GM12878 (cell line): ENCODE results near the gene EPHA8. TPM values are rescaled to one million over a fixed set of nuclear protein-coding genes. Genes with fewer than 3 reads are reported as not detected.

ENCODE experiments used
- ATAC-seq: fragments of 200-7000 bp; cut with Tn5 transposase; 3 replicates; pipeline ENCODE4 v1.9.1; 2020; ENCODE audit warnings: mild to moderate bottlenecking, moderate library complexity
- BruUV-seq: library from RNA; stranded (reverse); fragments of 400-500 nt; replicated peaks from 2 replicates; lab custom pipeline; 2021; lab: Mats Ljungman, UMichigan
- CTCF ChIA-PET: fragments of 300-600 bp; sonication (Branson Sonifier 250); formaldehyde crosslinking; extraction: SDS; loops from one replicate; lab custom pipeline; 2021; ENCODE audit warnings: inconsistent platforms; lab: Yijun Ruan, JAX
- POLR2A ChIA-PET: fragments of 350-600 bp; formaldehyde crosslinking; extraction: SDS; loops from one replicate; lab custom pipeline; 2021; ENCODE audit warnings: inconsistent platforms; lab: Charles Lee
- RAD21 ChIA-PET: fragments of 300-600 bp; sonication (Branson Sonifier 250); formaldehyde crosslinking; loops from one replicate; lab custom pipeline; 2023; ENCODE audit warnings: antibody characterized with exemption; ENCODE audit not compliant: unreplicated experiment; lab: Charles Lee
- SMC1A ChIA-PET: fragments of 300-600 bp; sonication (Branson Sonifier 250); formaldehyde crosslinking; loops from one replicate; lab custom pipeline; 2023; ENCODE audit not compliant: unreplicated experiment, uncharacterized antibody; lab: Charles Lee
- DNase-seq: peaks from one replicate; pipeline ENCODE4 v3.0.0-alpha.2; 2011; ENCODE audit warnings: low read depth, low spot score
- FAIRE-seq: peaks from 3 replicates; lab custom pipeline; 2011; peaks lifted over from hg19 to GRCh38; lab: Jason Lieb, UNC
- H2AFZ ChIP-seq: 2 replicates; pipeline ENCODE4 v1.6.0; 2011; ENCODE audit warnings: low read depth, low read length, control low read depth; ENCODE audit not compliant: control insufficient read depth
- H3K27ac ChIP-seq: 2 replicates; pipeline ENCODE4 v1.5.1; 2011; ENCODE audit warnings: control low read depth; ENCODE audit not compliant: control insufficient read depth, insufficient read depth
- H3K27me3 ChIP-seq, 2 experiments: replicated peaks in 1 of 2; 2 replicates each; pipeline versions ENCODE4 v1.6.0 to v1.6.1; 2011; ENCODE audit warnings: low read length in 1 of 2; ENCODE audit not compliant: control insufficient read depth in 2 of 2, insufficient read depth in 2 of 2
- H3K36me3 ChIP-seq, 2 experiments: 2 replicates each; pipeline ENCODE4 v1.5.1; 2011; ENCODE audit warnings: low read length in 1 of 2; ENCODE audit not compliant: control insufficient read depth in 2 of 2, insufficient read depth in 2 of 2
- H3K4me1 ChIP-seq: 2 replicates; pipeline ENCODE4 v1.6.1; 2011; ENCODE audit warnings: mild to moderate bottlenecking, low read length, moderate library complexity, mixed read lengths; ENCODE audit not compliant: control insufficient read depth, insufficient read depth
- H3K4me2 ChIP-seq: 2 replicates; pipeline ENCODE4 v1.6.0; 2011; ENCODE audit warnings: control low read depth; ENCODE audit not compliant: control insufficient read depth, insufficient read depth
- H3K4me3 ChIP-seq: fragments of 200-600 bp; sonication (generic); 2 replicates; pipeline ENCODE4 v1.5.1; 2016
- H3K79me2 ChIP-seq: 2 replicates; pipeline ENCODE4 v1.6.0; 2011; ENCODE audit warnings: low read length; ENCODE audit not compliant: control insufficient read depth, insufficient read depth
- H3K9ac ChIP-seq: 2 replicates; pipeline ENCODE4 v1.8.0; 2011; ENCODE audit warnings: low read length, control low read depth, mixed read lengths; ENCODE audit not compliant: control insufficient read depth, insufficient read depth
- H3K9me3 ChIP-seq: replicated peaks from 3 replicates; pipeline ENCODE4 v1.5.1; 2011; ENCODE audit warnings: mild to moderate bottlenecking, low read length; ENCODE audit not compliant: control insufficient read depth, insufficient read depth
- H4K20me1 ChIP-seq: 2 replicates; pipeline ENCODE4 v1.6.0; 2011; ENCODE audit not compliant: control insufficient read depth, insufficient read depth
- HCFC1 ChIP-seq: fragments of 150-350 bp; IDR thresholded peaks from 2 replicates; pipeline ENCODE4 v1.6.1; 2014; ENCODE audit warnings: low read length
- HDAC2 ChIP-seq: fragments of 200-600 bp; sonication (generic); IDR thresholded peaks from 2 replicates; pipeline ENCODE4 v1.6.1; 2017
- MTA2 ChIP-seq: fragments of 450-650 bp; IDR thresholded peaks from 2 replicates; pipeline ENCODE4 v1.6.1; 2016; ENCODE audit warnings: low read depth, mild to moderate bottlenecking, moderate library complexity
- POLR2AphosphoS5 ChIP-seq: IDR thresholded peaks from 2 replicates; pipeline ENCODE4 v1.6.1; 2011; ENCODE audit warnings: mild to moderate bottlenecking, low read length, inconsistent platforms
- SREBF1 ChIP-seq: IDR thresholded peaks from 2 replicates; pipeline ENCODE4 v1.6.1; 2012; ENCODE audit warnings: mild to moderate bottlenecking, low read length
- WGBS: methylation state at CpG from one replicate; pipeline ENCODE4 v1.1.6; 2016; ENCODE audit warnings: low lambda C conversion rate; ENCODE audit not compliant: insufficient replicate concordance, insufficient coverage; ENCODE audit errors: missing lambda C conversion rate; 5-methylcytosine and 5-hydroxymethylcytosine counted together
- in situ Hi-C: fragments of 300-500 bp; cut with MboI; formaldehyde crosslinking; loops from 9 replicates; pipeline ENCODE4 v1.14.3; 2018; ENCODE audit warnings: mixed read lengths
- intact Hi-C: fragments of 100-400 bp; cut with micrococcal nuclease; formaldehyde crosslinking; loops from one replicate; pipeline ENCODE4 v1.14.2; 2022; ENCODE audit not compliant: unreplicated experiment
- polyA plus RNA-seq, 11 experiments: library from polyadenylated mRNA; depleted of rRNA in 4 of 11; unstranded in 6 of 11; stranded (reverse) in 5 of 11; fragments of >200 nt; fragmentation: Nextera tagmentation in 4 of 11; fragmentation: Illumina TruSeq in 1 of 11; extraction: Ambion mirVana in 4 of 11; extraction: Trizol in 1 of 11; gene quantifications; 1 replicate in 1 of 11; 2 replicates in 10 of 11; pipeline versions ENCODE4 v1.2.1 to v1.2.3, GENCODE V29; 2011 to 2016; ENCODE audit warnings: inconsistent platforms in 2 of 11, missing spikeins in 2 of 11, low read depth in 1 of 11
- total RNA-seq, 4 experiments: library from RNA; depleted of rRNA in 3 of 4; stranded (reverse); fragments of >200 nt in 3 of 4; fragmentation: Illumina TruSeq in 1 of 4; extraction: Trizol in 1 of 4; gene quantifications; 2 replicates each; pipeline versions ENCODE4 v1.2.1 to v1.2.3, GENCODE V29; 2013 to 2021
- TF ChIP-seq, protein P1 (sequence below): fragments of 450-650 bp; formaldehyde crosslinking; IDR thresholded peaks from 2 replicates; pipeline ENCODE4 v1.4.0; 2020; ENCODE audit warnings: mild to moderate bottlenecking, moderate library complexity
- TF ChIP-seq, protein P2 (sequence below): fragments of 450-650 bp; IDR thresholded peaks from 2 replicates; pipeline ENCODE4 v1.6.1; 2016; ENCODE audit warnings: mild to moderate bottlenecking, moderate library complexity, borderline replicate concordance
- TF ChIP-seq, protein P3 (sequence below): IDR thresholded peaks from 2 replicates; pipeline ENCODE4 v1.6.1; 2012; ENCODE audit warnings: low read depth, low read length, improper control_type of control experiment

The EPHA8 gene
- total and polyA plus RNA-seq, 10 of the 15 experiments (the other 5 are each of a cell fraction or from before 2014, with no cell fraction given): not detected

DNA sequence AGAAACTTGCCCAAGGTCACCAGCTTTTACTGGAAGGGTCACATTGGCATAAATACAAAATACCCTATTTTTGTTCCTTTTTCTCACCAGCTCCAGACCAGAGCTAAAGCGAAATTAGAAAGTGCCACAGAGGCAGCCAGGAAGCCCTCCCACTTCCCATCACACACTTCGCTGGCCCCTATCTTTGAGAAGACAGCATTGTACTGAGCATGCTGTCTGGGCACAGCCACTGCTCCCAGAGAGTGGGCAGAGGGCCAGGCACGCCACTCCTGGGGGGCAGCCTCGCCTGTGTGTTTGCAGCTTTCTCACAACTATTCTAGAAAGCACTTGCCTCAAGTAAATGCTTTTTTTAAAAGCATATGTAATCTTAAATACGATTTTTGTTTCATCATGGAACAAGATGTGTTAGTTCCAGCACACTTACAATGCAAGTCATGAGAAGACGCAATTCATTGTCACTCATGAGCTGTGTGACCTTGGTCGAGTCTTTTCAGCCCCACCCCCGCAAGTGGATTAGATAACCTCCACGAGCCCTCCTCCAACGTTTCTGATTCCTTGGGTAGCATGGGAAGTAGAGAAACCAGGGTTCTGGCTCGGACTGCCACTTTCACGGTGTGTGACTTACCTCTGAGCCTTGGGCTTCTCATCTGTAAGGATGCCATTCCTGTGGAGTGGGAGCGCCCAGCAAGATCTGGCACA, 25.7 kb upstream of the EPHA8 start:
- Histone ChIP-seq H3K79me2 (no peaks in the 10 kb centered on the region), H4K20me1 (no peaks in the 10 kb centered on the region), H3K4me2 (no peak overlapping the region), H3K27ac (no peak overlapping the region), H3K9ac (no peak overlapping the region), H3K9me3 (no peaks in the 10 kb centered on the region), H3K4me1 (no peaks in the 10 kb centered on the region), H3K4me3 (no peak overlapping the region), H3K27me3 (no peaks in the 10 kb centered on the region), H2AFZ (no peak overlapping the region), H3K36me3 (no peaks in the 10 kb centered on the region; a peak in 1 of 4 replicates)
- ChIA-PET POLR2A (no interaction called here), RAD21 (no interaction called here), SMC1A (no interaction called here), CTCF (interaction anchor here (0.6 to 0.7 kb wide), 2 partner anchors 38 to 54 kb away, joined by 3 read pairs; no protein-coding TSS in a partner anchor)
- no peak for TF ChIP-seq MTA2
- no peak for TF ChIP-seq HCFC1
- TF ChIP-seq SREBF1: no peak
- TF ChIP-seq, protein P1, sequence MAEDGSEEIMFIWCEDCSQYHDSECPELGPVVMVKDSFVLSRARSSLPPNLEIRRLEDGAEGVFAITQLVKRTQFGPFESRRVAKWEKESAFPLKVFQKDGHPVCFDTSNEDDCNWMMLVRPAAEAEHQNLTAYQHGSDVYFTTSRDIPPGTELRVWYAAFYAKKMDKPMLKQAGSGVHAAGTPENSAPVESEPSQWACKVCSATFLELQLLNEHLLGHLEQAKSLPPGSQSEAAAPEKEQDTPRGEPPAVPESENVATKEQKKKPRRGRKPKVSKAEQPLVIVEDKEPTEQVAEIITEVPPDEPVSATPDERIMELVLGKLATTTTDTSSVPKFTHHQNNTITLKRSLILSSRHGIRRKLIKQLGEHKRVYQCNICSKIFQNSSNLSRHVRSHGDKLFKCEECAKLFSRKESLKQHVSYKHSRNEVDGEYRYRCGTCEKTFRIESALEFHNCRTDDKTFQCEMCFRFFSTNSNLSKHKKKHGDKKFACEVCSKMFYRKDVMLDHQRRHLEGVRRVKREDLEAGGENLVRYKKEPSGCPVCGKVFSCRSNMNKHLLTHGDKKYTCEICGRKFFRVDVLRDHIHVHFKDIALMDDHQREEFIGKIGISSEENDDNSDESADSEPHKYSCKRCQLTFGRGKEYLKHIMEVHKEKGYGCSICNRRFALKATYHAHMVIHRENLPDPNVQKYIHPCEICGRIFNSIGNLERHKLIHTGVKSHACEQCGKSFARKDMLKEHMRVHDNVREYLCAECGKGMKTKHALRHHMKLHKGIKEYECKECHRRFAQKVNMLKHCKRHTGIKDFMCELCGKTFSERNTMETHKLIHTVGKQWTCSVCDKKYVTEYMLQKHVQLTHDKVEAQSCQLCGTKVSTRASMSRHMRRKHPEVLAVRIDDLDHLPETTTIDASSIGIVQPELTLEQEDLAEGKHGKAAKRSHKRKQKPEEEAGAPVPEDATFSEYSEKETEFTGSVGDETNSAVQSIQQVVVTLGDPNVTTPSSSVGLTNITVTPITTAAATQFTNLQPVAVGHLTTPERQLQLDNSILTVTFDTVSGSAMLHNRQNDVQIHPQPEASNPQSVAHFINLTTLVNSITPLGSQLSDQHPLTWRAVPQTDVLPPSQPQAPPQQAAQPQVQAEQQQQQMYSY: no peak
- TF ChIP-seq POLR2AphosphoS5: no peak
- TF ChIP-seq HDAC2: no peak
- TF ChIP-seq, protein P2, sequence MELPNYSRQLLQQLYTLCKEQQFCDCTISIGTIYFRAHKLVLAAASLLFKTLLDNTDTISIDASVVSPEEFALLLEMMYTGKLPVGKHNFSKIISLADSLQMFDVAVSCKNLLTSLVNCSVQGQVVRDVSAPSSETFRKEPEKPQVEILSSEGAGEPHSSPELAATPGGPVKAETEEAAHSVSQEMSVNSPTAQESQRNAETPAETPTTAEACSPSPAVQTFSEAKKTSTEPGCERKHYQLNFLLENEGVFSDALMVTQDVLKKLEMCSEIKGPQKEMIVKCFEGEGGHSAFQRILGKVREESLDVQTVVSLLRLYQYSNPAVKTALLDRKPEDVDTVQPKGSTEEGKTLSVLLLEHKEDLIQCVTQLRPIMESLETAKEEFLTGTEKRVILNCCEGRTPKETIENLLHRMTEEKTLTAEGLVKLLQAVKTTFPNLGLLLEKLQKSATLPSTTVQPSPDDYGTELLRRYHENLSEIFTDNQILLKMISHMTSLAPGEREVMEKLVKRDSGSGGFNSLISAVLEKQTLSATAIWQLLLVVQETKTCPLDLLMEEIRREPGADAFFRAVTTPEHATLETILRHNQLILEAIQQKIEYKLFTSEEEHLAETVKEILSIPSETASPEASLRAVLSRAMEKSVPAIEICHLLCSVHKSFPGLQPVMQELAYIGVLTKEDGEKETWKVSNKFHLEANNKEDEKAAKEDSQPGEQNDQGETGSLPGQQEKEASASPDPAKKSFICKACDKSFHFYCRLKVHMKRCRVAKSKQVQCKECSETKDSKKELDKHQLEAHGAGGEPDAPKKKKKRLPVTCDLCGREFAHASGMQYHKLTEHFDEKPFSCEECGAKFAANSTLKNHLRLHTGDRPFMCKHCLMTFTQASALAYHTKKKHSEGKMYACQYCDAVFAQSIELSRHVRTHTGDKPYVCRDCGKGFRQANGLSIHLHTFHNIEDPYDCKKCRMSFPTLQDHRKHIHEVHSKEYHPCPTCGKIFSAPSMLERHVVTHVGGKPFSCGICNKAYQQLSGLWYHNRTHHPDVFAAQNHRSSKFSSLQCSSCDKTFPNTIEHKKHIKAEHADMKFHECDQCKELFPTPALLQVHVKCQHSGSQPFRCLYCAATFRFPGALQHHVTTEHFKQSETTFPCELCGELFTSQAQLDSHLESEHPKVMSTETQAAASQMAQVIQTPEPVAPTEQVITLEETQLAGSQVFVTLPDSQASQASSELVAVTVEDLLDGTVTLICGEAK: no peak
- TF ChIP-seq, protein P3, sequence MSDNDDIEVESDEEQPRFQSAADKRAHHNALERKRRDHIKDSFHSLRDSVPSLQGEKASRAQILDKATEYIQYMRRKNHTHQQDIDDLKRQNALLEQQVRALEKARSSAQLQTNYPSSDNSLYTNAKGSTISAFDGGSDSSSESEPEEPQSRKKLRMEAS: no peak
- FAIRE-seq (no peak), ATAC-seq (no peak), DNase-seq (no peak)
- no TSS peak for BruUV-seq
- intact Hi-C loops (no loop called here), in situ Hi-C loops (no loop called here)
- 65% methylated on average over 13 of the region's 13 CpGs for WGBS
